ENCODE results near the gene TEX22.

The TEX22 gene

DNA sequence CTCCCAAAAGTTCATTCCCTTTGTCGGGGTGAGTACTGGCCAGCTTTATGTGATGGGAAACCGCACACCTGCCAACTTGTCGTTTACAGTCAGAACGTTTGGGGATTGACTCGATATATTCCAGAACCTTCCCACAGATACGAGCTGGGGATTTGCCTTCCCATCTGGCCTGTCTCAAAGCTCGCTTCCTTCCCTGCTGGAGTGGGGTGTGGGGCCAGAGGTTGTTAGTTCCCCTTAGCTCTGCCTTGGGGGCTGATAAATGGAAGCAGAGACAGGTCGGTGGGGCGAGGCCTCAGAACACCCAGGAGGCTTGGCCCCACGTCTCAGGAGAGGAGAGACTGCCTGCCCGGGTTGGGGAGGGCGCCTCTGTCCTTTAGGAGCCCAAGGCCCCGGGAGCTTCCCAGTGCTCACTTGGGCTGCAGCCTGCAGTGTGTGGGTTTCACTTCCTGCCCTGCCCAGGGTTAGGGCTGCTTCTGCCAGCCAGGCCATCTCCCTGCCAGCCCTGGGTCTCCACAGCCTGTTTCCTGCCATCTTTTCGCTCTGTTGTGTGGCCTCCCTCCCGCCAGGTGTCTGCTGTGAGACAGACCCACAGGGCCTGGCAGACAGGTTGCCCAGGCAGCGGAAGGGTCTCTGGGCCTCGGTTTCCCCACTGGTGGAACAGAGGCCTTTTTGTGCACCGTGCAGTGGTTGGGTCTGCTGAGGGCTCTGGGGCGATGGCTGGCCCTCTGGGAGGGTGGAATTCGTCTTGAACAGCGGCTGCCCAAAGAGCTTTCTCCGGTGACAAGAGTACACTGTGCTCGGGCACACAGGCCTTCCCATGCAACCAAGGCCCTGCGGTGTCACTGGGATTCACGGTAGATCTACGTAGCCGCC is 8.1 kb upstream of the TEX22 start:
- in situ Hi-C loops (cut with HindIII; ENCODE audit: low pct_unique_long_range_greater_than_20kb, low sequenced_read_pairs): no loop called here
- DNase-seq (ENCODE audit: low read depth in 1 of 2, low spot score in 1 of 2): no peak
- no peak for TF ChIP-seq JUND (IDR thresholded peaks at IDR 0.05; ENCODE audit: low read depth)

DNA sequence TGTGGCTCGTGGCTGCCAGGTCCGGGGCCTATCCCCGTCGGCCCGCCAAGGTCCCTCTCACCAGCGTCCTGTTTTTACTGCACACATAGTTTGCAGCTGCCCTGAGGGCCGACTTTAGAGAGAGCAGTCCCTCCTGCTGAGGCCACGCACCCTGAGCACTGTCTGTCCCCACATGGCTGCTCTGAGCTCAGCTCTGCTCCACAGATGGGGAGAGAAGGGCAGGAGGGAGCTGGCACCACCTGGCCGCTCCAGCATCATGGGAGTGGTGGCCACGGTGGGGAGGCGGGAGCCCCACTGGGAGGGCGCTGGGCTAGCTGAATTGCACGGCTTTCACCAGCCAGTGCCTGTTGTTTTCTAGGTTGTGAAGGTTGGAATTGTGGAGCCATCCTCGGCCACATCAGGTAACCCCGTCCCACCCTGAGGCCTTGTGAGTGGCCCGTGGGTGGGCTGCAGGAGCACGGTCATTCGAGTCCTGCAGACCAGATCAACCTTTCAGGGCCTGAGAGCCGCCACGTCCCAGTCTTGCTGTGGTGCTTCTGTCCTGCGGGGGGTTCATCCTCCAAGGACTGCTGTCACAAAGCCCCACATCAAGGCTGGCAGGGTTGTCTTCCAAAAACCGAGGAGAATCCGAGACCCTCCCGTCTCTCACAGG is 7.4 kb upstream of the TEX22 start:
- in situ Hi-C loops (cut with HindIII; ENCODE audit: low pct_unique_long_range_greater_than_20kb, low sequenced_read_pairs): no loop called here
- no peak for DNase-seq (ENCODE audit: low read depth in 1 of 2, low spot score in 1 of 2)
- TF ChIP-seq JUND (IDR thresholded peaks at IDR 0.05; ENCODE audit: low read depth): no peak

DNA sequence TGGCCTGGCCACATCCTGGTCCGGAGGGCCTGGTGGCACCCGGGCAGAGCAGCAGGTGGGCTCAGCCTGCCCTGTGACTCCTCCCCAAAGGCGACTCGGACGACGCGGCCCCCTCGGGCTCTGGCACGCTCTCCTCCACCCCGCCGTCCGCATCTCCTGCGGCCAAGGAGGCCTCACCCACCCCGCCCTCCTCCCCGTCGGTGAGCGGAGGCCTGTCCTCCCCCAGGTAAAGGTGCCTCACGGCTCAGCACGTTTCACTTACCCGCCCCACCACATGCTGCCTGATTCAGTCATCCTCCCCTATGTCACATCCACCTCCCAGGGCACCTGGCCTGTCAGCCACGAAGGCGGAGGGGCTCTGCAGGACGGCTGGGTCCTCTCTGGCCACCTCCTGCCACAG is 6.8 kb upstream of the TEX22 start:
- in situ Hi-C loops (cut with HindIII; ENCODE audit: low pct_unique_long_range_greater_than_20kb, low sequenced_read_pairs): no loop called here

DNA sequence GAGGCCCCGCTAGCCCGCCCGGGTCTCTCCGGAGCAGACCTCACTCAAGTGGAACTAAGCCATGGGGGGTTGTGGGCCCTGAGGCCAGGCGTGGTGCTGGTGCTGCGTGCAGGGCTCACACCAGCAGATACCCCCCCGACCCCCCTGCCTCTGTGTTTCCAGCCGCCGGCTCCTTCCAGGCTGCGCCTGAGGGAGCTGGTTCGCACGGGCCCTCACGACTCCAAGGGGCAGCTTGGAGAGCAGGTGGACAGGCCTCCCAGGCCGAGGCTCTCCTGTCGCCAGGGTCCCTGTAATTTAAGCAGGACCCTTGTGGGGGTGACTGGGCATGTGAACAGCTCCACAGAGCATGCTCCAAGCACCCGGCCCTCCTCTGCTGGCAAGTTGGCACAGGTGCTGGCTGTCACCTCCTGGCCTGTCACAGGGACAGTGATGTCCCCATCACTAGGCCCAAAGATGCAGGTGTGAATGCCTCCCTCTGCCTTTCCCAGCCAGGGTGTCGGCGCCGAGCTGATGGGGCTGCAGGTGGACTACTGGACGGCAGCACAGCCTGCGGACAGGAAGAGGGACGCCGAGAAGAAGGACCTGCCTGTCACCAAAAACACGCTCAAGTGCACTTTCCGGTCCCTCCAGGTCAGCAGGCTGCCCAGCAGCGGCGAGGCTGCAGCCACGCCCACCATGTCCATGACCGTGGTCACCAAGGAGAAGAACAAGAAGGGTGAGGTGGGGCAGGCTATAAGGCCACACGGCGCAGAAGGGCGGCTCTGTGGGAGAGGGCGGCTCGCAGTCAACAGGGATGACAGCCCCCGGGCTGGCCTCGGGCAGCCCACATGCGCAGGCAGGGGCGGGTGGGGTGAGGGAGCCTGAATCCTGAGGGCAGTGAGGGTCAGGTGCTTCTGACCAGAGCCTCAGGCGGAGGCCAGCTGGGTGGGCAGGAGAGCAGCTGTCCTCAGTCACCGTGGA is 5.9 kb upstream of the TEX22 start:
- DNase-seq (ENCODE audit: low read depth in 1 of 2, low spot score in 1 of 2): no peak
- in situ Hi-C loops (cut with HindIII; ENCODE audit: low pct_unique_long_range_greater_than_20kb, low sequenced_read_pairs): no loop called here
- no peak for TF ChIP-seq JUND (IDR thresholded peaks at IDR 0.05; ENCODE audit: low read depth)

More for the DNA sequence above, 6.8 kb upstream of the TEX22 start:
- no peak for TF ChIP-seq JUND (IDR thresholded peaks at IDR 0.05; ENCODE audit: low read depth)
- no peak for DNase-seq (ENCODE audit: low read depth in 1 of 2, low spot score in 1 of 2)

DNA sequence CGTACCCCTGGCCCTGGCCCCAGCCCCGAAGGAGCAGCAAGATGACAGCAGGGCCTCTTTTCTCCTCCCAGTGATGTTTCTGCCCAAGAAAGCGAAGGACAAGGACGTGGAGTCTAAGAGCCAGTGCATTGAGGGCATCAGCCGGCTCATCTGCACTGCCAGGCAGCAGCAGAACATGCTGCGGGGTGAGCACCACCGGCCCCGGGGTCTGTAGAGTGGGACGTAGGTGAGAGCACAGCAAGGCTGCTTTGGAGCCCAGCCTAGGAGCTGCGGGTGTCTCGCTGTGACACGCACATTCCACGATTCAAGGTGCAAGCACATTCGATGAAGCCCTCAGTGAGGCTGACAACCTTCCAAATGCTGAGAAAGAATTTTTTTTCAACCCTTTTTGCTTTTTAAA is 5.2 kb upstream of the TEX22 start:
- no peak for DNase-seq (ENCODE audit: low read depth in 1 of 2, low spot score in 1 of 2)
- in situ Hi-C loops (cut with HindIII; ENCODE audit: low pct_unique_long_range_greater_than_20kb, low sequenced_read_pairs): no loop called here
- no peak for TF ChIP-seq JUND (IDR thresholded peaks at IDR 0.05; ENCODE audit: low read depth)

DNA sequence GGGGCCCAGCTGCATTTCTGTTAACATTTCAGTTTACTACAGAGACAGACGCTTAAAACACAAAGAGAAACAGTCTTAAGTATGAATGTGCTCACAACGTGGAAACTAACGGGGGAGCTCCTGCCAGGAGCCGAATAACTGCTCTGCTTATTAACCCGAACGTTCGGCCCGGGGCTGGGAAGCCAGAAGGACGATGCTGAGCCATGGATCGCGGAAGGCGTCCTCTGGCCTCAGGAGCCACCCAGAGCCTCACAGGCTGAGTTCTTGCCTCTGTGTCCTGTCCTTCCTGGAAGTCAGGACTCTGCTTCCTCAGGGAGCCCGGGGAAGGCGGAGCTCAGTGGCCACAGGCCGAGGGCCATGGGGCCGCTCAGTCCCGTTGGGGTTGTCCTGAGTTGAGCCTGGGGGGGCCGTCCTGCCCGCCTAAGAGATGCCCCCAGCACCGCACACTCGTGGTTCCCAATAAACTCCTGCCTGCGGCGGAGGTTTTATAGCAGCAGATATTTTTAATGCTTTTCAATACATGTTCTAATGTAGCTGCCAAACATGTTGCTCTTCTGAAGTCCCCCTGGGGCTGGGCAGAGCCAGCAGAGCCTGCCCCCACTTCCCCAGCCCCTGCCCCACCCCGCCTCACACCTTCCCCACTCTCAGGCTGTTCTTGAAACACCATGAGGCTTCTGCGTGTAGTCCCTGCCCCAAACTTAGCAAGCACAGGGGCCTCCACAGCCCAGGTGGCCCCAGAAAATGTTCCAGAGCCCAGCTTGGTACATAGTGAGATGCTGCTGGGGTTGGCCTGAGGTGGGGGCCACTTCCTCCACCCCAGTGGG is 3.4 kb upstream of the TEX22 start:
- in situ Hi-C loops (cut with HindIII; ENCODE audit: low pct_unique_long_range_greater_than_20kb, low sequenced_read_pairs): no loop called here
- DNase-seq (ENCODE audit: low read depth in 1 of 2, low spot score in 1 of 2): no peak
- no peak for TF ChIP-seq JUND (IDR thresholded peaks at IDR 0.05; ENCODE audit: low read depth)

DNA sequence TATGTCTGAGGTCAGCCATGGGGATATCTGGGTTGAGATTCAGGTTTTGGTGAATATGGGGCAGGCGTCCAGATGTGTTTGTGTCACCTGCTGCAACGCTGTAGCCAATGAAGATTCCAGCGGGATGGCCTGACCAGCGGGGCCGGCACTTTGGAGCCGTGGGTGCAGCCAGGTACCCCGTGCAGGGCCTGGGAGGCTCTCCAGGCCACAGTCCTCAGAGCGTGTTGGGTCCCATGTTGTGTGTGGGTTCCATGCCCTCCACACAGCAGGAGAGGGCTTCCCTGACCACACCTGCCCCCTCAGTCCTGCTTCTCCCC is 2.8 kb upstream of the TEX22 start:
- no peak for DNase-seq (ENCODE audit: low read depth in 1 of 2, low spot score in 1 of 2)
- in situ Hi-C loops (cut with HindIII; ENCODE audit: low pct_unique_long_range_greater_than_20kb, low sequenced_read_pairs): no loop called here
- TF ChIP-seq JUND (IDR thresholded peaks at IDR 0.05; ENCODE audit: low read depth): no peak

DNA sequence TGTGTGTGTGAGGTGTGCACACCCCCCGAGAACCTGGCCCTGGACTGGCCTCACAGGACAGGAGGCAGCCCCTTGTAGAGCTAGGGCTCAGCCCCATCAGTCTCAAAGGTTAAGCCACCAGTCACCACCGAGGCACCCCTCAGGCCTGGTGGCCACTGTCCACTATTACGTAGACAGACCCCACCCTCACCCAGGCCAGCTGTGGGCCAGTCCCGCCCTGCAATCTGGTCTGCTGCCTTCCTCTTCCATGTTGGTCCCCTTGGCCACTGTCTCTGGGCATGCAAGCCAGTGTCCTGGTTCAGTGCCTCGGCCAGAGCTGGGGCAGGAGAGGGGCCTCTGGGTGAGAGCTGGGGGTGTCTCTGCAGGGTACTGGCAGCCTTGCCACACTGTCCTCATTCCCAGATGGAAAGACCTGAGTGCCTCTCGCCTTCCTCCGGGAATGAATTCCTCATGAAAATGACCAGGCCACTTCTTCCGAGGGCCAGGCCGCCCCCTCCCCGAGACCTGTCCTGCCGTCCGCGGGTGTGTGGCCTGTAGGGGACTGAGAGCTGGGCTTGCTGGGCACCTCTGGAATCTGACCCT is 897 bp upstream of the TEX22 start:
- in situ Hi-C loops (cut with HindIII; ENCODE audit: low pct_unique_long_range_greater_than_20kb, low sequenced_read_pairs): no loop called here
- no peak for DNase-seq (ENCODE audit: low read depth in 1 of 2, low spot score in 1 of 2)
- no peak for TF ChIP-seq JUND (IDR thresholded peaks at IDR 0.05; ENCODE audit: low read depth)

DNA sequence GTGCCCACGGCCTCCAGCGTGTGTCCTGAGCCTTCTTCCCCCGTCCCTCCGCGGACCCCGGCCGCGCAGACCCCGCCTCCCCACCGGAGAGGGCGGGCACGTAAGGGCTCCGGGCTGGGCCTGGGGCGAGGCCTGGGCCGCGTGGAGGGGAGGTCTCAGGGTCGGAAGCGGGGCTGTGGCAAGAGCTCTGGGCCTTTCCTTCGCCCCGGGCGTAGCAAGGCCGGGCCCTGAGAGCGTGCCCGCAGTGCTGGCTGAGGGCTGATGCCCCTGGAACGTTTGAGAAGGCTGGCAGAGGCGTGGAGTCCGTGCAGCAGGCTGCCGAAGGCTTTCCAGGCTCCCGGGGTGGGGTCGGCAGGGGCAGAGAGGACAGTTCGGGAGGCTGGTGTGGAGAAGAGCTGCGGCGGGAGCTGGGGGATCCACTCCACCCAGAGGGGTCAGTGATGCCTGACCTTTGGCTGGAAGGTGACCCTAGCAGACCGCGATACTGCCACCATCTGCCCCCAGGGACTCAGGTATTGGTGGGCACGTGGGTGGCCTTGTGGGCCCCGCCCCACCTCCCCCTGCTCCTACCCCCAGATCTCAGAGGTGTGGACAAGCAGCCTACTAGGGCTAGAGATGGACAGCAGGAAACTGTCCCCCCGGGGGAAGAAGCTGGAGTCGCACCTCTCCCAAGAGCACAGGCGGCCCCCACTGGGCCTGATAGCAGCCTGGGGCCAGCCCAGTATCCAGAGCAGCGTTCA is 558 bp downstream of the TEX22 start:
- in situ Hi-C loops (cut with HindIII; ENCODE audit: low pct_unique_long_range_greater_than_20kb, low sequenced_read_pairs): no loop called here
- no peak for DNase-seq (ENCODE audit: low read depth in 1 of 2, low spot score in 1 of 2)
- no peak for TF ChIP-seq JUND (IDR thresholded peaks at IDR 0.05; ENCODE audit: low read depth)

DNA sequence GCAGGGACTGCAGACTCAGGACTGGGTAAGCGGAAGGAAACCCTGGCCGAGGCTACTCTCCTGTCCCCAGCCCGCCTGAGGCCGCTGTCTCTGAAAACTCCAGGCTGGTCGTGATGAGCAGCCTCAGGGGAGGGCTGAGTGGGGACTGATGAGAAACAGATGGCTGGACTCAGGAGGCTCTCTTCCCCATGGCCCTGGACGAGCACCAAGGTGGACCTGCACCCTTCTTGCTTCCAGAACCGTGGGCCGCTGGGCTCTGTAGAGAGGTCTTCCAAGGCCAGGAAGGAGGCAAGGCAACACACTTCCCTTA is 1.1 kb downstream of the TEX22 start:
- no peak for TF ChIP-seq JUND (IDR thresholded peaks at IDR 0.05; ENCODE audit: low read depth)
- in situ Hi-C loops (cut with HindIII; ENCODE audit: low pct_unique_long_range_greater_than_20kb, low sequenced_read_pairs): no loop called here
- no peak for DNase-seq (ENCODE audit: low read depth in 1 of 2, low spot score in 1 of 2)

DNA sequence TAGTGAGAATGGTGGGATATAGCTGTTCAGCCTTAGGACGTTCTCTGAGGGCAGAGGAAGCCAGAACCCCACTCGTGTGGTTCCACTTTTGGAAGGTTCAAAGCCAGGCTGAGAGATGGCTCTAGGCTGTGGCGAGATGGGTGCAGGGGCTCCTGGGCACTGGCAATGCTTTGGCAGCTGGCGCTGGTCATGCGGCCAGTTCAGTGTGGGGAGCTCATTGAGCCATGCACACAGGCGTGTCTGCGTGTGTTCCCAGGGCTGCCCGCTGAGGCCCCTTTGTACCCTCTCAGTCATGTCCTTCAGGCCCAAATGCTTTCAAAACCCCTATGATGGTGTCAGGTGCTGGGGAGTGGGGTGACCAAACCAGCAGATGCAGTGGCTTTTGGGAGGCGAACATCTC is 1.7 kb downstream of the TEX22 start:
- DNase-seq (ENCODE audit: low read depth in 1 of 2, low spot score in 1 of 2): no peak
- TF ChIP-seq JUND (IDR thresholded peaks at IDR 0.05; ENCODE audit: low read depth): no peak
- in situ Hi-C loops (cut with HindIII; ENCODE audit: low pct_unique_long_range_greater_than_20kb, low sequenced_read_pairs): no loop called here
